GM12878 (cell line): Measurements from ENCODE around the gene FGFR2. TPM values are rescaled to one million over a fixed set of nuclear protein-coding genes. Genes with fewer than 3 reads are reported as not detected.

Source experiments
- ATAC-seq: fragments of 200-7000 bp; cut with Tn5 transposase; 3 replicates; pipeline ENCODE4 v1.9.1; 2020; ENCODE audit warnings: mild to moderate bottlenecking, moderate library complexity
- BruUV-seq: library from RNA; stranded (reverse); fragments of 400-500 nt; replicated peaks from 2 replicates; lab custom pipeline; 2021; lab: Mats Ljungman, UMichigan
- CTCF ChIA-PET: fragments of 300-600 bp; sonication (Branson Sonifier 250); formaldehyde crosslinking; extraction: SDS; loops from one replicate; lab custom pipeline; 2021; ENCODE audit warnings: inconsistent platforms; lab: Yijun Ruan, JAX
- POLR2A ChIA-PET: fragments of 350-600 bp; formaldehyde crosslinking; extraction: SDS; loops from one replicate; lab custom pipeline; 2021; ENCODE audit warnings: inconsistent platforms; lab: Charles Lee
- RAD21 ChIA-PET: fragments of 300-600 bp; sonication (Branson Sonifier 250); formaldehyde crosslinking; loops from one replicate; lab custom pipeline; 2023; ENCODE audit warnings: antibody characterized with exemption; ENCODE audit not compliant: unreplicated experiment; lab: Charles Lee
- SMC1A ChIA-PET: fragments of 300-600 bp; sonication (Branson Sonifier 250); formaldehyde crosslinking; loops from one replicate; lab custom pipeline; 2023; ENCODE audit not compliant: unreplicated experiment, uncharacterized antibody; lab: Charles Lee
- DNase-seq: peaks from one replicate; pipeline ENCODE4 v3.0.0-alpha.2; 2011; ENCODE audit warnings: low read depth, low spot score
- FAIRE-seq: peaks from 3 replicates; lab custom pipeline; 2011; peaks lifted over from hg19 to GRCh38; lab: Jason Lieb, UNC
- H2AFZ ChIP-seq: 2 replicates; pipeline ENCODE4 v1.6.0; 2011; ENCODE audit warnings: low read depth, low read length, control low read depth; ENCODE audit not compliant: control insufficient read depth
- H3K27ac ChIP-seq: 2 replicates; pipeline ENCODE4 v1.5.1; 2011; ENCODE audit warnings: control low read depth; ENCODE audit not compliant: control insufficient read depth, insufficient read depth
- H3K27me3 ChIP-seq, 2 experiments: replicated peaks in 1 of 2; 2 replicates each; pipeline versions ENCODE4 v1.6.0 to v1.6.1; 2011; ENCODE audit warnings: low read length in 1 of 2; ENCODE audit not compliant: control insufficient read depth in 2 of 2, insufficient read depth in 2 of 2
- H3K36me3 ChIP-seq, 2 experiments: 2 replicates each; pipeline ENCODE4 v1.5.1; 2011; ENCODE audit warnings: low read length in 1 of 2; ENCODE audit not compliant: control insufficient read depth in 2 of 2, insufficient read depth in 2 of 2
- H3K4me1 ChIP-seq: 2 replicates; pipeline ENCODE4 v1.6.1; 2011; ENCODE audit warnings: mild to moderate bottlenecking, low read length, moderate library complexity, mixed read lengths; ENCODE audit not compliant: control insufficient read depth, insufficient read depth
- H3K4me2 ChIP-seq: 2 replicates; pipeline ENCODE4 v1.6.0; 2011; ENCODE audit warnings: control low read depth; ENCODE audit not compliant: control insufficient read depth, insufficient read depth
- H3K4me3 ChIP-seq: fragments of 200-600 bp; sonication (generic); 2 replicates; pipeline ENCODE4 v1.5.1; 2016
- H3K79me2 ChIP-seq: 2 replicates; pipeline ENCODE4 v1.6.0; 2011; ENCODE audit warnings: low read length; ENCODE audit not compliant: control insufficient read depth, insufficient read depth
- H3K9ac ChIP-seq: 2 replicates; pipeline ENCODE4 v1.8.0; 2011; ENCODE audit warnings: low read length, control low read depth, mixed read lengths; ENCODE audit not compliant: control insufficient read depth, insufficient read depth
- H3K9me3 ChIP-seq: replicated peaks from 3 replicates; pipeline ENCODE4 v1.5.1; 2011; ENCODE audit warnings: mild to moderate bottlenecking, low read length; ENCODE audit not compliant: control insufficient read depth, insufficient read depth
- H4K20me1 ChIP-seq: 2 replicates; pipeline ENCODE4 v1.6.0; 2011; ENCODE audit not compliant: control insufficient read depth, insufficient read depth
- EZH2 ChIP-seq: IDR thresholded peaks from 2 replicates; pipeline ENCODE4 v1.6.1; 2012; ENCODE audit warnings: low read depth, mild to moderate bottlenecking, control low read depth, inconsistent platforms, low read length, borderline replicate concordance; ENCODE audit not compliant: control insufficient read depth
- SIX5 ChIP-seq: IDR thresholded peaks from 2 replicates; pipeline ENCODE4 v1.6.1; 2011; ENCODE audit warnings: mild to moderate bottlenecking, low read depth, low read length, moderate library complexity; ENCODE audit not compliant: severe bottlenecking
- in situ Hi-C: fragments of 300-500 bp; cut with MboI; formaldehyde crosslinking; loops from 9 replicates; pipeline ENCODE4 v1.14.3; 2018; ENCODE audit warnings: mixed read lengths
- intact Hi-C: fragments of 100-400 bp; cut with micrococcal nuclease; formaldehyde crosslinking; loops from one replicate; pipeline ENCODE4 v1.14.2; 2022; ENCODE audit not compliant: unreplicated experiment
- polyA plus RNA-seq, 11 experiments: library from polyadenylated mRNA; depleted of rRNA in 4 of 11; unstranded in 6 of 11; stranded (reverse) in 5 of 11; fragments of >200 nt; fragmentation: Nextera tagmentation in 4 of 11; fragmentation: Illumina TruSeq in 1 of 11; extraction: Ambion mirVana in 4 of 11; extraction: Trizol in 1 of 11; gene quantifications; 1 replicate in 1 of 11; 2 replicates in 10 of 11; pipeline versions ENCODE4 v1.2.1 to v1.2.3, GENCODE V29; 2011 to 2016; ENCODE audit warnings: inconsistent platforms in 2 of 11, missing spikeins in 2 of 11, low read depth in 1 of 11
- total RNA-seq, 4 experiments: library from RNA; depleted of rRNA in 3 of 4; stranded (reverse); fragments of >200 nt in 3 of 4; fragmentation: Illumina TruSeq in 1 of 4; extraction: Trizol in 1 of 4; gene quantifications; 2 replicates each; pipeline versions ENCODE4 v1.2.1 to v1.2.3, GENCODE V29; 2013 to 2021
- TF ChIP-seq, protein P1 (sequence below): fragments of 450-650 bp; IDR thresholded peaks from 2 replicates; pipeline ENCODE4 v1.6.1; 2017; ENCODE audit warnings: mild to moderate bottlenecking

Gene FGFR2
- total and polyA plus RNA-seq, 10 of the 15 experiments (the other 5 are each of a cell fraction or from before 2014, with no cell fraction given): 0.04 to 0.15 TPM; not detected in 8

DNA sequence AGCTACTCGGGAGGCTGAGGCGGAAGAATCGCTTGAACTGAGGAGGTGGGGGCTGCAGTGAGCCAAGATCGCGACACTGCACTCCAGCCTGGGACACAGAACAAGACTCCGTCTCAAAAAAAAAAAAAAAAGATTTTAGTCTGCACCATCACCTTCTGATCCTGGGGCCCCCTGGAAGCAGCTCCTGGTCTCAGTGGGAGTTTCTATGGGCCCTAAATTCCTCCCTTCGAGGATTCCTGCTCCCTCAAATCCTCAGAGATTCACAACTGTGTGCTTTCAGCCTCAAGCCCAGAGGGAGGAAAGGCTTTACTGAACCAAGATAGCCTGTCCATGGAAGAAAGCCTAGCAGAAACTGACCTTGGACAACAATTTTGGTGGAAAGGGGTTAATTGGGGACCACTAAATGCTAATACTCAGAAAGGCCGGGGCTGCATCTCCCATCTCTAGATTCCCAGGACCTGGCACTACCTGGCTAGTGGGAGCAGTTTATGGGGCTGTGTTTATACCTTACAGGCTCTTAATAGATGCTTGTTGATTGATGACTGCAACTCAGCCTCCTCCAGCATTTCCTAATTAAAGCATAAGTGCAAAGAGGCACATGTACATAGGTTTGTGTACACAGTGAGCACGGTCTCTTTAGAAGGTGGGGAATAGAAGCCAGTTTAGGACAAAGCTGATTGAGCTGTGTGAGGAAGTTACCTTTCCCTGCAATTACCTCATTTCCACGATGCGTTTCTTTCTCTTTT lies 9.2 kb upstream of the FGFR2 start (continued):
- TF ChIP-seq, protein P1, sequence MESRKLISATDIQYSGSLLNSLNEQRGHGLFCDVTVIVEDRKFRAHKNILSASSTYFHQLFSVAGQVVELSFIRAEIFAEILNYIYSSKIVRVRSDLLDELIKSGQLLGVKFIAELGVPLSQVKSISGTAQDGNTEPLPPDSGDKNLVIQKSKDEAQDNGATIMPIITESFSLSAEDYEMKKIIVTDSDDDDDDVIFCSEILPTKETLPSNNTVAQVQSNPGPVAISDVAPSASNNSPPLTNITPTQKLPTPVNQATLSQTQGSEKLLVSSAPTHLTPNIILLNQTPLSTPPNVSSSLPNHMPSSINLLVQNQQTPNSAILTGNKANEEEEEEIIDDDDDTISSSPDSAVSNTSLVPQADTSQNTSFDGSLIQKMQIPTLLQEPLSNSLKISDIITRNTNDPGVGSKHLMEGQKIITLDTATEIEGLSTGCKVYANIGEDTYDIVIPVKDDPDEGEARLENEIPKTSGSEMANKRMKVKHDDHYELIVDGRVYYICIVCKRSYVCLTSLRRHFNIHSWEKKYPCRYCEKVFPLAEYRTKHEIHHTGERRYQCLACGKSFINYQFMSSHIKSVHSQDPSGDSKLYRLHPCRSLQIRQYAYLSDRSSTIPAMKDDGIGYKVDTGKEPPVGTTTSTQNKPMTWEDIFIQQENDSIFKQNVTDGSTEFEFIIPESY: no peak
- TF ChIP-seq EZH2: no peak

DNA sequence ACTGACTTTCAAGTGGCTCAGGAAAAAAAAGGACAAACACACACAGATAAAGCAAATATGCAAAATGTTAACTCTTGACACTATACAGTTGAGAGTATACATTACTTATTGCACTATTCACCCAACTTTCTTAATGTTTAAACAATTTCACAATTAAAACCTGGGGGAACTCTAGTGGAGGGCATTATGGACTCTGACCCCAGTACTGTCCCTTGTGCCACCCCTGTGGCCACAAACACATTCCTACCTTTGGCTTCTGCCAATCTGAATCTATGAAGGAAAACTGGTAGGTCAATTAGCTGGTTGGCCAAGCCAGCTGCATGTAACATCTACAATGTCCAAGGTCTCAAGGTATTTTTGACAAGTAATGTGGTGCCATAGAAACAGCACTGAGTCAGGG lies 7.5 kb upstream of the FGFR2 start:
- H4K20me1 ChIP-seq: no peaks in the 10 kb centered on the region
- CTCF ChIA-PET: no interaction called here
- no peak overlapping the region for H3K27ac ChIP-seq
- H3K79me2 ChIP-seq: no peaks in the 10 kb centered on the region
- intact Hi-C loops: loop anchor here (5.0 kb wide), 1 partner anchor 433 kb away; no protein-coding TSS in a partner anchor
- no peak overlapping the region for H3K4me3 ChIP-seq
- SMC1A ChIA-PET: no interaction called here
- no peak for DNase-seq
- RAD21 ChIA-PET: no interaction called here
- no peaks in the 10 kb centered on the region for H3K4me1 ChIP-seq
- ATAC-seq: no peak
- POLR2A ChIA-PET: no interaction called here
- H3K36me3 ChIP-seq: no peaks in the 10 kb centered on the region
- no peak overlapping the region for H2AFZ ChIP-seq
- BruUV-seq: no TSS peak
- TF ChIP-seq SIX5: no peak
- TF ChIP-seq, all 136 proteins: peak for 0
- FAIRE-seq: no peak
- Histone ChIP-seq H3K9me3 (no peaks in the 10 kb centered on the region), H3K9ac (no peak overlapping the region), H3K27me3 (no peaks in the 10 kb centered on the region; a peak in 1 of 4 replicates), H3K4me2 (no peak overlapping the region)
- in situ Hi-C loops: no loop called here
